Trophoblast cell (in vitro differentiated cells and primary cell): Measurements from ENCODE around the gene THOC2.

Source experiments
- DNase-seq, 2 donors: peaks; one replicate each; pipeline ENCODE4 v3.0.0-alpha.2; 2016
- H2AFZ ChIP-seq: 2 replicates; pipeline ENCODE4 v1.6.1; 2013; ENCODE audit warnings: low read length, moderate library complexity, mild to moderate bottlenecking; ENCODE audit not compliant: insufficient read depth, poor library complexity
- H2AK5ac ChIP-seq: 2 replicates; pipeline ENCODE4 v1.6.1; 2013; ENCODE audit warnings: mild to moderate bottlenecking, low read length
- H2BK120ac ChIP-seq: 2 replicates; pipeline ENCODE4 v1.6.1; 2013; ENCODE audit warnings: low read length, mild to moderate bottlenecking, moderate library complexity; ENCODE audit not compliant: insufficient read depth, poor library complexity
- H2BK12ac ChIP-seq: 2 replicates; pipeline ENCODE4 v1.6.1; 2013; ENCODE audit warnings: mild to moderate bottlenecking, low read length, moderate library complexity
- H2BK5ac ChIP-seq: 2 replicates; pipeline ENCODE4 v1.6.1; 2013; ENCODE audit warnings: low read length, low read depth, moderate library complexity, mild to moderate bottlenecking; ENCODE audit not compliant: poor library complexity
- H3K14ac ChIP-seq: 2 replicates; pipeline ENCODE4 v1.6.1; 2013; ENCODE audit warnings: mild to moderate bottlenecking, low read length
- H3K18ac ChIP-seq: 2 replicates; pipeline ENCODE4 v1.6.1; 2013; ENCODE audit warnings: mild to moderate bottlenecking, low read length
- H3K23ac ChIP-seq: 2 replicates; pipeline ENCODE4 v1.6.1; 2013; ENCODE audit warnings: low read length
- H3K27ac ChIP-seq: 2 replicates; pipeline ENCODE4 v1.5.1; 2013; ENCODE audit warnings: low read depth, mild to moderate bottlenecking, inconsistent platforms, low read length, moderate library complexity
- H3K27me3 ChIP-seq: 2 replicates; pipeline ENCODE4 v1.6.1; 2013; ENCODE audit warnings: inconsistent platforms, mild to moderate bottlenecking, low read length, moderate library complexity; ENCODE audit not compliant: insufficient read depth
- H3K36me3 ChIP-seq, 2 experiments: 1 replicate in 1 of 2; 2 replicates in 1 of 2; pipeline ENCODE4 v1.6.1; 2013; ENCODE audit warnings: low read length in 2 of 2, mild to moderate bottlenecking in 2 of 2, moderate library complexity in 1 of 2; ENCODE audit not compliant: insufficient read depth in 2 of 2, control insufficient read depth in 1 of 2
- H3K4ac ChIP-seq: 2 replicates; pipeline ENCODE4 v1.6.1; 2013; ENCODE audit warnings: low read depth, mild to moderate bottlenecking, low read length, moderate library complexity
- H3K4me1 ChIP-seq, 2 experiments: 1 replicate in 1 of 2; 2 replicates in 1 of 2; pipeline ENCODE4 v1.6.1; 2013; ENCODE audit warnings: low read length in 2 of 2, mild to moderate bottlenecking in 2 of 2, moderate library complexity in 1 of 2; ENCODE audit not compliant: insufficient read depth in 2 of 2, control insufficient read depth in 1 of 2
- H3K4me2 ChIP-seq: 2 replicates; pipeline ENCODE4 v1.6.1; 2013; ENCODE audit warnings: inconsistent platforms, mild to moderate bottlenecking, low read length, moderate library complexity
- H3K4me3 ChIP-seq: 2 replicates; pipeline ENCODE4 v1.5.1; 2013; ENCODE audit warnings: mild to moderate bottlenecking, low read depth, low read length, inconsistent platforms
- H3K79me1 ChIP-seq: one replicate; pipeline ENCODE4 v1.6.1; 2013; ENCODE audit warnings: low read length
- H3K79me2 ChIP-seq: 2 replicates; pipeline ENCODE4 v1.6.1; 2013; ENCODE audit warnings: low read length, mild to moderate bottlenecking; ENCODE audit not compliant: control insufficient read depth, insufficient read depth, poor library complexity
- H3K9ac ChIP-seq: 2 replicates; pipeline ENCODE4 v1.6.1; 2013; ENCODE audit warnings: mild to moderate bottlenecking, low read length
- H3K9me3 ChIP-seq: 2 replicates; pipeline ENCODE4 v1.6.1; 2013; ENCODE audit warnings: low read depth, mild to moderate bottlenecking, control low read depth, inconsistent platforms, low read length; ENCODE audit not compliant: insufficient read depth
- H4K12ac ChIP-seq: 2 replicates; pipeline ENCODE4 v1.6.1; 2013; ENCODE audit warnings: low read depth, mild to moderate bottlenecking, low read length, moderate library complexity
- H4K8ac ChIP-seq: 2 replicates; pipeline ENCODE4 v1.6.1; 2013; ENCODE audit warnings: low read depth, mild to moderate bottlenecking, low read length, moderate library complexity
- H4K91ac ChIP-seq: one replicate; pipeline ENCODE4 v1.6.1; 2013; ENCODE audit warnings: low read depth, mild to moderate bottlenecking, low read length, moderate library complexity
- WGBS: extraction: QIAGEN DNeasy Blood & Tissue Kit; methylation state at CpG from one replicate; pipeline ENCODE4 v1.1.7; 2013; ENCODE audit warnings: missing lambda C conversion rate; ENCODE audit not compliant: insufficient read length, insufficient coverage; ENCODE audit errors: extremely low coverage; 5-methylcytosine and 5-hydroxymethylcytosine counted together

The THOC2 gene

GRCh38 chrX:123607270-123607669 is 125.6 kb downstream of the THOC2 start:
- no peak overlapping the region for H4K8ac ChIP-seq
- no peak overlapping the region for H3K4me2 ChIP-seq
- H3K23ac ChIP-seq, result no peak overlapping the region
- no peak overlapping the region for H3K14ac ChIP-seq
- no peak overlapping the region for H2BK5ac ChIP-seq
- no peak overlapping the region for H3K4me3 ChIP-seq
- no peak overlapping the region for H2BK120ac ChIP-seq
- no peak overlapping the region for H3K9ac ChIP-seq
- no peaks in the 10 kb centered on the region for H3K9me3 ChIP-seq
- H2AFZ ChIP-seq, result no peak overlapping the region
- H3K36me3 ChIP-seq, result no peaks in the 10 kb centered on the region
- no peaks in the 10 kb centered on the region for H3K27me3 ChIP-seq
- no peak overlapping the region for H4K91ac ChIP-seq
- H3K79me1 ChIP-seq, result no peaks in the 10 kb centered on the region
- H4K12ac ChIP-seq, result no peak overlapping the region
- no peak overlapping the region for H2AK5ac ChIP-seq
- no peak for DNase-seq
- H3K79me2 ChIP-seq, result no peaks in the 10 kb centered on the region
- no peak overlapping the region for H2BK12ac ChIP-seq
- no CpG with 5 or more reads among the region's 1 CpG for WGBS
- no peak overlapping the region for H3K27ac ChIP-seq
- H3K4ac ChIP-seq, result no peak overlapping the region
- no peak overlapping the region for H3K18ac ChIP-seq
- H3K4me1 ChIP-seq, result no peaks in the 10 kb centered on the region

- DNase-seq, result no peak
- H2BK5ac ChIP-seq, result no peak overlapping the region
- no CpG with 5 or more reads among the region's 5 CpGs for WGBS
These were observed 129.4 kb downstream of the THOC2 start for GRCh38 chrX:123603491-123603890.

GRCh38 chrX:123601437-123601836 is 131.4 kb downstream of the THOC2 start:
- no peaks in the 10 kb centered on the region for H3K36me3 ChIP-seq
- H3K14ac ChIP-seq, result no peak overlapping the region
- H2BK12ac ChIP-seq, result no peak overlapping the region
- WGBS, result no CpG with 5 or more reads among the region's 3 CpGs
- H2AFZ ChIP-seq, result no peak overlapping the region
- no peak overlapping the region for H4K8ac ChIP-seq
- no peak overlapping the region for H3K23ac ChIP-seq
- no peak overlapping the region for H4K12ac ChIP-seq
- H3K18ac ChIP-seq, result no peak overlapping the region
- no peak overlapping the region for H3K27ac ChIP-seq
- H3K9ac ChIP-seq, result no peak overlapping the region
- H3K4me3 ChIP-seq, result no peak overlapping the region
- H3K79me2 ChIP-seq, result no peaks in the 10 kb centered on the region
- no peaks in the 10 kb centered on the region for H3K79me1 ChIP-seq
- no peak overlapping the region for H4K91ac ChIP-seq
- no peaks in the 10 kb centered on the region for H3K9me3 ChIP-seq
- DNase-seq, result no peak
- H2BK120ac ChIP-seq, result no peak overlapping the region
- no peak overlapping the region for H3K4ac ChIP-seq
- no peak overlapping the region for H2BK5ac ChIP-seq
- no peaks in the 10 kb centered on the region for H3K4me1 ChIP-seq
- no peak overlapping the region for H3K4me2 ChIP-seq
- no peaks in the 10 kb centered on the region for H3K27me3 ChIP-seq
- no peak overlapping the region for H2AK5ac ChIP-seq

More at GRCh38 chrX:123603491-123603890, 129.4 kb downstream of the THOC2 start:
- no peak overlapping the region for H3K4me3 ChIP-seq
- no peak overlapping the region for H2BK120ac ChIP-seq
- no peak overlapping the region for H3K9ac ChIP-seq
- H3K79me1 ChIP-seq, result no peaks in the 10 kb centered on the region
- no peak overlapping the region for H4K8ac ChIP-seq
- no peaks in the 10 kb centered on the region for H3K9me3 ChIP-seq
- no peak overlapping the region for H2AK5ac ChIP-seq
- no peaks in the 10 kb centered on the region for H3K79me2 ChIP-seq
- H3K4me1 ChIP-seq, result no peaks in the 10 kb centered on the region
- no peak overlapping the region for H3K4ac ChIP-seq
- no peak overlapping the region for H2AFZ ChIP-seq
- no peak overlapping the region for H3K27ac ChIP-seq
- H3K18ac ChIP-seq, result no peak overlapping the region
- no peak overlapping the region for H3K23ac ChIP-seq
- H3K4me2 ChIP-seq, result no peak overlapping the region
- H3K14ac ChIP-seq, result no peak overlapping the region
- no peak overlapping the region for H2BK12ac ChIP-seq
- no peaks in the 10 kb centered on the region for H3K27me3 ChIP-seq
- no peak overlapping the region for H4K91ac ChIP-seq
- H4K12ac ChIP-seq, result no peak overlapping the region
- no peaks in the 10 kb centered on the region for H3K36me3 ChIP-seq

GRCh38 chrX:123600181-123600580 is 132.7 kb downstream of the THOC2 start:
- Histone ChIP-seq H3K27ac (no peak overlapping the region), H2BK12ac (no peak overlapping the region)

More at GRCh38 chrX:123600181-123600580, 132.7 kb downstream of the THOC2 start:
- Histone ChIP-seq H3K9me3 (no peaks in the 10 kb centered on the region), H3K9ac (no peak overlapping the region), H4K8ac (no peak overlapping the region), H3K79me1 (no peaks in the 10 kb centered on the region), H4K91ac (no peak overlapping the region), H2AK5ac (no peak overlapping the region), H3K14ac (no peak overlapping the region), H3K4ac (no peak overlapping the region), H3K4me3 (no peak overlapping the region), H3K4me2 (no peak overlapping the region), H3K4me1 (no peaks in the 10 kb centered on the region), H3K36me3 (no peaks in the 10 kb centered on the region), H3K23ac (no peak overlapping the region), H2AFZ (no peak overlapping the region), H4K12ac (no peak overlapping the region), H3K18ac (no peak overlapping the region), H3K27me3 (no peaks in the 10 kb centered on the region), H2BK120ac (no peak overlapping the region), H3K79me2 (no peaks in the 10 kb centered on the region), H2BK5ac (no peak overlapping the region)
- no peak for DNase-seq
- WGBS, result no CpG with 5 or more reads among the region's 2 CpGs
